BJ (cell line): Measurements from ENCODE around the gene PHLDB1. TPM values are rescaled to one million over a fixed set of nuclear protein-coding genes. Genes with fewer than 3 reads are reported as not detected.
"Not testable (repeated sequence)": the region's sequence is repeated elsewhere in the genome, so short reads cannot be mapped to it uniquely, and the experiment has no call there.

Experiments used
- CTCF ChIA-PET: fragments of 350-600 bp; formaldehyde crosslinking; extraction: SDS; loops from one replicate; lab custom pipeline; 2021; ENCODE audit warnings: antibody characterized with exemption, inconsistent platforms; lab: Yijun Ruan, JAX
- POLR2A ChIA-PET: fragments of 300-600 bp; sonication (Branson Sonifier 250); formaldehyde crosslinking; extraction: SDS; loops from one replicate; lab custom pipeline; 2021; ENCODE audit warnings: antibody characterized with exemption; lab: Charles Lee
- DNase-seq: peaks from one replicate; pipeline ENCODE4 v3.0.0-alpha.2; 2011; ENCODE audit warnings: low read depth
- H3K27me3 ChIP-seq: 2 replicates; pipeline ENCODE4 v1.6.0; 2011; ENCODE audit warnings: low read length; ENCODE audit not compliant: control insufficient read depth, insufficient read depth
- H3K36me3 ChIP-seq: 2 replicates; pipeline ENCODE4 v1.5.1; 2011; ENCODE audit warnings: low read length; ENCODE audit not compliant: control insufficient read depth, insufficient read depth
- H3K4me3 ChIP-seq: 2 replicates; pipeline ENCODE4 v1.5.1; 2011; ENCODE audit warnings: low read depth, mild to moderate bottlenecking, control low read depth, low read length
- CTCF ChIP-seq: IDR thresholded peaks from 2 replicates; pipeline ENCODE4 v1.5.1; 2011; ENCODE audit warnings: low read depth, mild to moderate bottlenecking, control low read depth, inconsistent platforms, low read length, moderate library complexity; ENCODE audit not compliant: insufficient read depth
- polyA plus RNA-seq: library from polyadenylated mRNA; depleted of rRNA; stranded (reverse); fragments of >200 nt; gene quantifications from 2 replicates; pipeline ENCODE4 v1.2.3, GENCODE V29; 2011

Gene PHLDB1
- polyA plus RNA-seq, 1 experiment: 74.7 TPM

GRCh38 chr11:118597556-118597955 is 9.9 kb upstream of the PHLDB1 start:
- H3K4me3 ChIP-seq: no peak overlapping the region
- CTCF ChIA-PET: interaction anchor here (0.7 to 6.8 kb wide), 4 partner anchors 9 to 62 kb away, joined by 3 to 78 read pairs (median 5); partner anchors contain the start of gene PHLDB1
- H3K27me3 ChIP-seq: no peaks in the 10 kb centered on the region
- POLR2A ChIA-PET: no interaction called here
- DNase-seq: no peak
- peaks cover 35% of the 10 kb centered on the region for H3K36me3 ChIP-seq
- no peak for TF ChIP-seq CTCF

GRCh38 chr11:118602331-118602730 is 5.1 kb upstream of the PHLDB1 start:
- TF ChIP-seq CTCF: no peak
- H3K4me3 ChIP-seq: no peak overlapping the region
- no peaks in the 10 kb centered on the region for H3K27me3 ChIP-seq
- H3K36me3 ChIP-seq: peaks cover 23% of the 10 kb centered on the region
- CTCF ChIA-PET: interaction anchor here (3.5 kb wide), 1 partner anchor 58 kb away, joined by 15 read pairs; no protein-coding TSS in a partner anchor
- POLR2A ChIA-PET: no interaction called here
- DNase-seq: no peak

- H3K4me3 ChIP-seq, H3K27me3 ChIP-seq, DNase-seq, POLR2A ChIA-PET: not testable (repeated sequence)
- CTCF ChIA-PET: interaction anchor here (3.6 to 10.8 kb wide), 4 partner anchors 9 to 55 kb away, joined by 18 to 78 read pairs (median 64); no protein-coding TSS in a partner anchor
- peaks cover 18% of the 10 kb centered on the region for H3K36me3 ChIP-seq
Measured at GRCh38 chr11:118603709-118604108, 3.7 kb upstream of the PHLDB1 start.

GRCh38 chr11:118604566-118604965 is 2.8 kb upstream of the PHLDB1 start:
- no peaks in the 10 kb centered on the region for H3K27me3 ChIP-seq
- no peak for DNase-seq
- H3K36me3 ChIP-seq: peaks cover 20% of the 10 kb centered on the region
- ChIA-PET POLR2A (interaction anchor here (0.7 kb wide), 1 partner anchor 12 kb away, joined by 5 read pairs; no protein-coding TSS in a partner anchor), CTCF (interaction anchor here (3.6 to 10.8 kb wide), 4 partner anchors 10 to 54 kb away, joined by 18 to 78 read pairs (median 64); no protein-coding TSS in a partner anchor)
- no peak overlapping the region for H3K4me3 ChIP-seq
- TF ChIP-seq CTCF: no peak

GRCh38 chr11:118605116-118605867 is 2.1 kb upstream of the PHLDB1 start:
- no peak overlapping the region for H3K4me3 ChIP-seq
- no peak for TF ChIP-seq CTCF
- ChIA-PET POLR2A (no interaction called here), CTCF (interaction anchor here (0.8 to 10.8 kb wide), 5 partner anchors 11 to 54 kb away, joined by 3 to 78 read pairs (median 56); no protein-coding TSS in a partner anchor)
- peaks cover 15% of the 10 kb centered on the region for H3K36me3 ChIP-seq
- no peaks in the 10 kb centered on the region for H3K27me3 ChIP-seq
- DNase-seq: peak; percentile 87
